K562 (cell line): ENCODE results near the gene PHF1. TPM values are rescaled to one million over a fixed set of nuclear protein-coding genes. Genes with fewer than 3 reads are reported as not detected.

Experiments used
- NFRKB ChIP-seq: fragments of 450-650 bp; IDR thresholded peaks from 2 replicates; pipeline ENCODE4 v1.6.1; 2016; ENCODE audit warnings: low read depth
- PCBP1 ChIP-seq: fragments of 200-400 bp; formaldehyde crosslinking; IDR thresholded peaks from 2 replicates; pipeline ENCODE4 v1.6.1; 2018; ENCODE audit warnings: mild to moderate bottlenecking, low read depth, low read length; ENCODE audit not compliant: poor library complexity, severe bottlenecking
- THRAP3 ChIP-seq: fragments of 450-650 bp; IDR thresholded peaks from 2 replicates; pipeline ENCODE4 v1.6.1; 2016; ENCODE audit warnings: mild to moderate bottlenecking, inconsistent platforms, borderline replicate concordance
- THRB ChIP-seq: fragments of 450-650 bp; formaldehyde crosslinking; conservative IDR thresholded peaks from 2 replicates; pipeline ENCODE4 v1.4.0; 2022; ENCODE audit warnings: mild to moderate bottlenecking, missing genetic modification characterization
- polyA plus RNA-seq, 8 experiments: library from polyadenylated mRNA; depleted of rRNA in 4 of 8; stranded (reverse) in 5 of 8; unstranded in 3 of 8; fragments of >200 nt; fragmentation: Nextera tagmentation in 2 of 8; fragmentation: Illumina TruSeq in 1 of 8; extraction: Ambion mirVana in 2 of 8; extraction: Trizol in 1 of 8; gene quantifications; 2 replicates each; pipeline versions ENCODE4 v1.2.1 to v1.2.3, GENCODE V29; 2011 to 2014; ENCODE audit warnings: inconsistent platforms in 1 of 8, missing spikeins in 1 of 8
- total RNA-seq, 7 experiments: library from RNA; depleted of rRNA in 6 of 7; stranded (reverse); fragments of >200 nt in 6 of 7; fragmentation: Illumina TruSeq in 2 of 7; extraction: Trizol in 2 of 7; gene quantifications; 2 replicates each; pipeline versions ENCODE4 v1.2.1 to v1.2.3, GENCODE V29; 2011 to 2021; ENCODE audit warnings: low replicate concordance in 1 of 7
- TF ChIP-seq, protein P1 (sequence below), 2 experiments: IDR thresholded peaks; 2 replicates each; pipeline ENCODE4 v1.6.1; 2011; ENCODE audit warnings: borderline replicate concordance in 1 of 2, control low read depth in 1 of 2, low read depth in 1 of 2, low read length in 1 of 2, mild to moderate bottlenecking in 1 of 2, mixed read lengths in 1 of 2, moderate library complexity in 1 of 2; ENCODE audit not compliant: insufficient read depth in 1 of 2, insufficient read length in 1 of 2, poor library complexity in 1 of 2, severe bottlenecking in 1 of 2; ENCODE audit errors: extremely low read depth in 1 of 2
- TF ChIP-seq, protein P2 (sequence below): fragments of 200-600 bp; sonication (generic); IDR thresholded peaks from one replicate; pipeline ENCODE4 v1.6.1; 2012; ENCODE audit warnings: mild to moderate bottlenecking, low read depth, low read length, inconsistent platforms

Gene PHF1
- total and polyA plus RNA-seq, 9 of the 15 experiments (the other 6 are each of a cell fraction or from before 2014, with no cell fraction given): 3.7 to 64.2 (median 33.7) TPM

GRCh38 chr6:33440649-33441309 lies 30.0 kb downstream of the PHF1 start (continued):
- TF ChIP-seq, protein P1, sequence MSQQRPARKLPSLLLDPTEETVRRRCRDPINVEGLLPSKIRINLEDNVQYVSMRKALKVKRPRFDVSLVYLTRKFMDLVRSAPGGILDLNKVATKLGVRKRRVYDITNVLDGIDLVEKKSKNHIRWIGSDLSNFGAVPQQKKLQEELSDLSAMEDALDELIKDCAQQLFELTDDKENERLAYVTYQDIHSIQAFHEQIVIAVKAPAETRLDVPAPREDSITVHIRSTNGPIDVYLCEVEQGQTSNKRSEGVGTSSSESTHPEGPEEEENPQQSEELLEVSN (IDR thresholded peaks at IDR 0.05; ENCODE audit: borderline replicate concordance in 1 of 2, extremely low read depth in 1 of 2, insufficient read depth in 1 of 2, insufficient read length in 1 of 2, low read depth in 1 of 2, low read length in 1 of 2, poor library complexity in 1 of 2, severe bottlenecking in 1 of 2): peak; percentile 18 to 60
- no peak for TF ChIP-seq PCBP1
- TF ChIP-seq, protein P2, sequence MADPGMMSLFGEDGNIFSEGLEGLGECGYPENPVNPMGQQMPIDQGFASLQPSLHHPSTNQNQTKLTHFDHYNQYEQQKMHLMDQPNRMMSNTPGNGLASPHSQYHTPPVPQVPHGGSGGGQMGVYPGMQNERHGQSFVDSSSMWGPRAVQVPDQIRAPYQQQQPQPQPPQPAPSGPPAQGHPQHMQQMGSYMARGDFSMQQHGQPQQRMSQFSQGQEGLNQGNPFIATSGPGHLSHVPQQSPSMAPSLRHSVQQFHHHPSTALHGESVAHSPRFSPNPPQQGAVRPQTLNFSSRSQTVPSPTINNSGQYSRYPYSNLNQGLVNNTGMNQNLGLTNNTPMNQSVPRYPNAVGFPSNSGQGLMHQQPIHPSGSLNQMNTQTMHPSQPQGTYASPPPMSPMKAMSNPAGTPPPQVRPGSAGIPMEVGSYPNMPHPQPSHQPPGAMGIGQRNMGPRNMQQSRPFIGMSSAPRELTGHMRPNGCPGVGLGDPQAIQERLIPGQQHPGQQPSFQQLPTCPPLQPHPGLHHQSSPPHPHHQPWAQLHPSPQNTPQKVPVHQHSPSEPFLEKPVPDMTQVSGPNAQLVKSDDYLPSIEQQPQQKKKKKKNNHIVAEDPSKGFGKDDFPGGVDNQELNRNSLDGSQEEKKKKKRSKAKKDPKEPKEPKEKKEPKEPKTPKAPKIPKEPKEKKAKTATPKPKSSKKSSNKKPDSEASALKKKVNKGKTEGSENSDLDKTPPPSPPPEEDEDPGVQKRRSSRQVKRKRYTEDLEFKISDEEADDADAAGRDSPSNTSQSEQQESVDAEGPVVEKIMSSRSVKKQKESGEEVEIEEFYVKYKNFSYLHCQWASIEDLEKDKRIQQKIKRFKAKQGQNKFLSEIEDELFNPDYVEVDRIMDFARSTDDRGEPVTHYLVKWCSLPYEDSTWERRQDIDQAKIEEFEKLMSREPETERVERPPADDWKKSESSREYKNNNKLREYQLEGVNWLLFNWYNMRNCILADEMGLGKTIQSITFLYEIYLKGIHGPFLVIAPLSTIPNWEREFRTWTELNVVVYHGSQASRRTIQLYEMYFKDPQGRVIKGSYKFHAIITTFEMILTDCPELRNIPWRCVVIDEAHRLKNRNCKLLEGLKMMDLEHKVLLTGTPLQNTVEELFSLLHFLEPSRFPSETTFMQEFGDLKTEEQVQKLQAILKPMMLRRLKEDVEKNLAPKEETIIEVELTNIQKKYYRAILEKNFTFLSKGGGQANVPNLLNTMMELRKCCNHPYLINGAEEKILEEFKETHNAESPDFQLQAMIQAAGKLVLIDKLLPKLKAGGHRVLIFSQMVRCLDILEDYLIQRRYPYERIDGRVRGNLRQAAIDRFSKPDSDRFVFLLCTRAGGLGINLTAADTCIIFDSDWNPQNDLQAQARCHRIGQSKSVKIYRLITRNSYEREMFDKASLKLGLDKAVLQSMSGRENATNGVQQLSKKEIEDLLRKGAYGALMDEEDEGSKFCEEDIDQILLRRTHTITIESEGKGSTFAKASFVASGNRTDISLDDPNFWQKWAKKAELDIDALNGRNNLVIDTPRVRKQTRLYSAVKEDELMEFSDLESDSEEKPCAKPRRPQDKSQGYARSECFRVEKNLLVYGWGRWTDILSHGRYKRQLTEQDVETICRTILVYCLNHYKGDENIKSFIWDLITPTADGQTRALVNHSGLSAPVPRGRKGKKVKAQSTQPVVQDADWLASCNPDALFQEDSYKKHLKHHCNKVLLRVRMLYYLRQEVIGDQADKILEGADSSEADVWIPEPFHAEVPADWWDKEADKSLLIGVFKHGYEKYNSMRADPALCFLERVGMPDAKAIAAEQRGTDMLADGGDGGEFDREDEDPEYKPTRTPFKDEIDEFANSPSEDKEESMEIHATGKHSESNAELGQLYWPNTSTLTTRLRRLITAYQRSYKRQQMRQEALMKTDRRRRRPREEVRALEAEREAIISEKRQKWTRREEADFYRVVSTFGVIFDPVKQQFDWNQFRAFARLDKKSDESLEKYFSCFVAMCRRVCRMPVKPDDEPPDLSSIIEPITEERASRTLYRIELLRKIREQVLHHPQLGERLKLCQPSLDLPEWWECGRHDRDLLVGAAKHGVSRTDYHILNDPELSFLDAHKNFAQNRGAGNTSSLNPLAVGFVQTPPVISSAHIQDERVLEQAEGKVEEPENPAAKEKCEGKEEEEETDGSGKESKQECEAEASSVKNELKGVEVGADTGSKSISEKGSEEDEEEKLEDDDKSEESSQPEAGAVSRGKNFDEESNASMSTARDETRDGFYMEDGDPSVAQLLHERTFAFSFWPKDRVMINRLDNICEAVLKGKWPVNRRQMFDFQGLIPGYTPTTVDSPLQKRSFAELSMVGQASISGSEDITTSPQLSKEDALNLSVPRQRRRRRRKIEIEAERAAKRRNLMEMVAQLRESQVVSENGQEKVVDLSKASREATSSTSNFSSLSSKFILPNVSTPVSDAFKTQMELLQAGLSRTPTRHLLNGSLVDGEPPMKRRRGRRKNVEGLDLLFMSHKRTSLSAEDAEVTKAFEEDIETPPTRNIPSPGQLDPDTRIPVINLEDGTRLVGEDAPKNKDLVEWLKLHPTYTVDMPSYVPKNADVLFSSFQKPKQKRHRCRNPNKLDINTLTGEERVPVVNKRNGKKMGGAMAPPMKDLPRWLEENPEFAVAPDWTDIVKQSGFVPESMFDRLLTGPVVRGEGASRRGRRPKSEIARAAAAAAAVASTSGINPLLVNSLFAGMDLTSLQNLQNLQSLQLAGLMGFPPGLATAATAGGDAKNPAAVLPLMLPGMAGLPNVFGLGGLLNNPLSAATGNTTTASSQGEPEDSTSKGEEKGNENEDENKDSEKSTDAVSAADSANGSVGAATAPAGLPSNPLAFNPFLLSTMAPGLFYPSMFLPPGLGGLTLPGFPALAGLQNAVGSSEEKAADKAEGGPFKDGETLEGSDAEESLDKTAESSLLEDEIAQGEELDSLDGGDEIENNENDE: no peak
- TF ChIP-seq NFRKB: 0 out of 2 replicates have a peak, but pooled peaks have one; percentile 20
- 0 out of 2 replicates have a peak, but pooled peaks have one; percentile 40 for TF ChIP-seq THRB
- no peak for TF ChIP-seq THRAP3
